Measurements from ENCODE around the gene CACNA1S. TPM values are rescaled to one million over a fixed set of nuclear protein-coding genes. Genes with fewer than 3 reads are reported as not detected.

The CACNA1S gene
- total and polyA plus RNA-seq, 2 of the 13 experiments (the other 11 are each of a cell fraction or from before 2014, with no cell fraction given) = not detected

- no peak for FAIRE-seq
- in situ Hi-C loops (cut with HindIII; ENCODE audit: extremely low pct_ligation_motif_present, low pct_unique_long_range_greater_than_20kb) = loop anchor here (10.0 kb wide), 1 partner anchor 145 kb away; no protein-coding TSS in a partner anchor
Measured at GRCh38 chr1:201119206-201120197, 7.3 kb upstream of the CACNA1S start.

More at GRCh38 chr1:201119206-201120197, 7.3 kb upstream of the CACNA1S start:
- Histone ChIP-seq H3K9me3 (ENCODE audit: low read length) (no peaks in the 10 kb centered on the region), H3K36me3 (replicated peaks in 1 of 2; ENCODE audit: control insufficient read depth in 1 of 2, insufficient read depth in 2 of 2, low read length in 2 of 2) (no peaks in the 10 kb centered on the region), H3K27me3 (ENCODE audit: control insufficient read depth in 1 of 2, insufficient read depth in 2 of 2, low read length in 2 of 2) (peaks cover 4 to 48% of the 10 kb centered on the region in 2 experiments; a peak in 4 of 5 replicates), H3K4me2 (ENCODE audit: low read depth, low read length) (no peak overlapping the region), H3K27ac (ENCODE audit: extremely low read length, insufficient read depth, low read length) (no peak overlapping the region), H3K79me2 (ENCODE audit: insufficient read depth, low read length) (no peaks in the 10 kb centered on the region), H3K4me1 (ENCODE audit: insufficient read depth, low read length) (no peaks in the 10 kb centered on the region), H4K20me1 (ENCODE audit: insufficient read depth, low read length) (no peaks in the 10 kb centered on the region), H2AFZ (ENCODE audit: low read length) (no peak overlapping the region), H3K4me3 (replicated peaks in 1 of 3; ENCODE audit: insufficient read depth in 1 of 3, low read depth in 2 of 3, low read length in 3 of 3) (no peak overlapping the region), H3K9ac (ENCODE audit: insufficient read depth, low read depth, low read length) (no peak overlapping the region)
- intact Hi-C loops (cut with micrococcal nuclease; ENCODE audit: unreplicated experiment) = loop anchor here (10.0 kb wide), 1 partner anchor 225 kb away; the partner anchor contains the start of gene INAVA
- no TSS peak for BruUV-seq (replicated peaks)
- ATAC-seq (peak; percentile 63), DNase-seq (ENCODE audit: low spot score) (peak; percentile 22)
- TF ChIP-seq SMC3 (IDR thresholded peaks at IDR 0.05; ENCODE audit: low read length) (peak; percentile 42; the same call in 1 of the 2 replicates), STAG1 (CRISPR knock-in tag; IDR thresholded peaks at IDR 0.05) (peak; percentile 58), TEF (CRISPR knock-in tag; IDR thresholded peaks at IDR 0.05) (no peak)
- TF ChIP-seq, protein P1, sequence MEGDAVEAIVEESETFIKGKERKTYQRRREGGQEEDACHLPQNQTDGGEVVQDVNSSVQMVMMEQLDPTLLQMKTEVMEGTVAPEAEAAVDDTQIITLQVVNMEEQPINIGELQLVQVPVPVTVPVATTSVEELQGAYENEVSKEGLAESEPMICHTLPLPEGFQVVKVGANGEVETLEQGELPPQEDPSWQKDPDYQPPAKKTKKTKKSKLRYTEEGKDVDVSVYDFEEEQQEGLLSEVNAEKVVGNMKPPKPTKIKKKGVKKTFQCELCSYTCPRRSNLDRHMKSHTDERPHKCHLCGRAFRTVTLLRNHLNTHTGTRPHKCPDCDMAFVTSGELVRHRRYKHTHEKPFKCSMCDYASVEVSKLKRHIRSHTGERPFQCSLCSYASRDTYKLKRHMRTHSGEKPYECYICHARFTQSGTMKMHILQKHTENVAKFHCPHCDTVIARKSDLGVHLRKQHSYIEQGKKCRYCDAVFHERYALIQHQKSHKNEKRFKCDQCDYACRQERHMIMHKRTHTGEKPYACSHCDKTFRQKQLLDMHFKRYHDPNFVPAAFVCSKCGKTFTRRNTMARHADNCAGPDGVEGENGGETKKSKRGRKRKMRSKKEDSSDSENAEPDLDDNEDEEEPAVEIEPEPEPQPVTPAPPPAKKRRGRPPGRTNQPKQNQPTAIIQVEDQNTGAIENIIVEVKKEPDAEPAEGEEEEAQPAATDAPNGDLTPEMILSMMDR (CRISPR knock-in tag; IDR thresholded peaks at IDR 0.05) = peak; percentile 75
- CTCF ChIA-PET (ENCODE audit: low intra/inter-chr PET ratio, low total read pairs) = no interaction called here
- 35% methylated on average over 6 of the region's 14 CpGs for WGBS (ENCODE audit: low lambda C conversion rate)
- POLR2A ChIA-PET = no interaction called here
